SH-SY5Y (cell line): Measurements from ENCODE around the gene TIAM2.

ENCODE experiments used
- GATA2 ChIP-seq: IDR thresholded peaks from 2 replicates; pipeline ENCODE4 v1.6.1; 2011; ENCODE audit warnings: mild to moderate bottlenecking, low read depth, low read length
- GATA3 ChIP-seq: IDR thresholded peaks from 2 replicates; pipeline ENCODE4 v1.6.1; 2011; ENCODE audit warnings: low read depth, mild to moderate bottlenecking, low read length, moderate library complexity

DNA sequence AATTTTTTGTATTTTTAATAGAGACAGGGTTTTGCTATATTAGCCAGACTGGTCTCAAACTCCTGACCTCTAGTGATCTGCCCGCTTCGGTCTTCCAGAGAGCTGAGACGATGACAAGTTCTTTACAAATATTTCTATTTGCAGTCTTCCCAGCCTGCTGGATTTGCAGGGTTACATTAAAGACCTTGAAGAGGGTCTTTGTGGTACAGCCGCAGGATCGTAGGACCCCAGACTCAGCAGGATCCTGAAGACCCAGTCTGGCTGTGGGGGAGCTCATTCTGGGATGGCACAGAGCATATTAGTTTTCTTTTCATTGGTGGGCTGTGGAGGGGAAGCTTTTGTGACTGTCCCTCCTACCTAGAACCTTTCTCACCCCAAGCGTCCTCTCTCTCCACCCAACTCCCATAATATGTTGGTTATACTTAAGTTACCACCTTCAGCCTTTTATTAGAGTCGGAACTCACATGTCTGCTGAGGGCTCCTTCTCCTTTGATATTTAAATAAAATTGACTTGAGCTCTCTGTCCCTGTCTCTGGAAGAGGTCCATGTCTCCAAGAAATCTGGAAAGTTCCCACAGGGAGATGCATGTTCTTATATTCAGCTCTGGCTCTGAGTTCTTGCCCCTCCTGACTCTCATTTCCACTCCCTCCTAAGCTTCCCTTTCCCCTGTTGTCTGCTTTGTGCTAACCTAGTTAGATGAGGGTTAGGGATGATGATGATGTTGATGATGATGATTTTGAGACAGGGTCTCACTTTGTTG lies 72.0 kb downstream of the TIAM2 start:
- TF ChIP-seq GATA2 (no peak), GATA3 (no peak)
